Astrocyte of the spinal cord (primary cell): ENCODE data around the gene SLC2A14.
"Not testable (repeated sequence)": the region's sequence is repeated elsewhere in the genome, so short reads cannot be mapped to it uniquely, and the experiment has no call there.

ENCODE experiments used
- DNase-seq: peaks from one replicate; pipeline ENCODE4 v3.0.0; 2011; ENCODE audit warnings: low read depth, low spot score
- H3K4me3 ChIP-seq: 2 replicates; pipeline ENCODE4 v1.5.1; 2011; ENCODE audit warnings: low read depth, mild to moderate bottlenecking, low read length, moderate library complexity
- in situ Hi-C: cut with HindIII; loops from 2 replicates; pipeline ENCODE4 v1.10.0; 2017; ENCODE audit warnings: low sequenced_read_pairs
- TF ChIP-seq, protein P1 (sequence below): IDR thresholded peaks from 2 replicates; pipeline ENCODE4 v1.5.1; 2012; ENCODE audit warnings: low read depth, mild to moderate bottlenecking, low read length, inconsistent platforms

The SLC2A14 gene

DNA sequence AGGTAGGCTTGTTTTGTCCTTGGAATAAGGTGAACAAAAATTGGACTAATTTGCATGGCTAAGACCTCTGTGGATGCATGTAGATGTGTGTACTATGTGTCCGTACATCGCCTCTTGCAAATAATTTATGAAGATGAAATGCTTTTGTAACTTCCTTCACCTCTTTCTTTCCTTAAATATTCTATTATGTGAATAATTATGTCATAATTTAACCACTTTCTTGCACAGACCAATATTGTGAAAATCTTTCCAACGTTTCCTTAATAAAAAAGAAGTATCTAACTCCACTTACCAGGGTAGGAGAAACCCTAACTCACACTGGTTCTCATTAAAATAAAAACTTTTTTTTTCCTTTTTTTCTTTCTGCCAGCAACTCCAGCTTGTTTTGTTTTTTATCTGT, 79.5 kb downstream of the SLC2A14 start:
- no peak for DNase-seq

DNA sequence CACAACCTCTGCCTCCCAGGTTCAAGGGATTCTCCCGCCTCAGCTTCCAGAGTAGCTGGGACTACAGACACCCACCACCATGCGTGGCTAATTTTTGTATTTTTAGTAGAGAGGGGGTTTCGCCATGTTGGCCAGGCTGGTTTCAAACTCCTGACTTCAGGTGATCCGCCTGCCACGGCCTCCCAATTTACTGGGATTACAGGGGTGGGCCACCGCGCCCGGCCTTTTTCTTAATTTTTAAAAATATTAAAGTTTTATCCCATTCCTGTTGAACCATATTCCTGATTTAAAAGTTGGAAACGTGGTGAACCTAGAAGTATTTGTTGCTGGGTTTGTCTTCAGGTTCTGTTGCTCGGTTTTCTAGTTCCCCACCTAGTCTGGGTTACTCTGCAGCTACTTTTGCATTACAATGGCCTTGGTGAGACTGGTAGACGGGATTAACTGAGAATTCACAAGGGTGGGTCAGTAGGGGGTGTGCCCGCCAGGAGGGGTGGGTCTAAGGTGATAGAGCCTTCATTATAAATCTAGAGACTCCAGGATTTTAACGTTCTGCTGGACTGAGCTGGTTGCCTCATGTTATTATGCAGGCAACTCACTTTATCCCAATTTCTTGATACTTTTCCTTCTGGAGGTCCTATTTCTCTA, 83.7 kb downstream of the SLC2A14 start, which contains the start of gene NANOG:
Gene NANOG, plus strand, starts transcription at position 519 of the 645 bp plus-strand sequence. CDS start 213 bp downstream, outside the sequence.
- in situ Hi-C loops, DNase-seq: not testable (repeated sequence)

More for the DNA sequence above, 79.5 kb downstream of the SLC2A14 start:
- in situ Hi-C loops: no loop called here
- H3K4me3 ChIP-seq: no peak overlapping the region
- TF ChIP-seq, protein P1, sequence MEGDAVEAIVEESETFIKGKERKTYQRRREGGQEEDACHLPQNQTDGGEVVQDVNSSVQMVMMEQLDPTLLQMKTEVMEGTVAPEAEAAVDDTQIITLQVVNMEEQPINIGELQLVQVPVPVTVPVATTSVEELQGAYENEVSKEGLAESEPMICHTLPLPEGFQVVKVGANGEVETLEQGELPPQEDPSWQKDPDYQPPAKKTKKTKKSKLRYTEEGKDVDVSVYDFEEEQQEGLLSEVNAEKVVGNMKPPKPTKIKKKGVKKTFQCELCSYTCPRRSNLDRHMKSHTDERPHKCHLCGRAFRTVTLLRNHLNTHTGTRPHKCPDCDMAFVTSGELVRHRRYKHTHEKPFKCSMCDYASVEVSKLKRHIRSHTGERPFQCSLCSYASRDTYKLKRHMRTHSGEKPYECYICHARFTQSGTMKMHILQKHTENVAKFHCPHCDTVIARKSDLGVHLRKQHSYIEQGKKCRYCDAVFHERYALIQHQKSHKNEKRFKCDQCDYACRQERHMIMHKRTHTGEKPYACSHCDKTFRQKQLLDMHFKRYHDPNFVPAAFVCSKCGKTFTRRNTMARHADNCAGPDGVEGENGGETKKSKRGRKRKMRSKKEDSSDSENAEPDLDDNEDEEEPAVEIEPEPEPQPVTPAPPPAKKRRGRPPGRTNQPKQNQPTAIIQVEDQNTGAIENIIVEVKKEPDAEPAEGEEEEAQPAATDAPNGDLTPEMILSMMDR: no peak

DNA sequence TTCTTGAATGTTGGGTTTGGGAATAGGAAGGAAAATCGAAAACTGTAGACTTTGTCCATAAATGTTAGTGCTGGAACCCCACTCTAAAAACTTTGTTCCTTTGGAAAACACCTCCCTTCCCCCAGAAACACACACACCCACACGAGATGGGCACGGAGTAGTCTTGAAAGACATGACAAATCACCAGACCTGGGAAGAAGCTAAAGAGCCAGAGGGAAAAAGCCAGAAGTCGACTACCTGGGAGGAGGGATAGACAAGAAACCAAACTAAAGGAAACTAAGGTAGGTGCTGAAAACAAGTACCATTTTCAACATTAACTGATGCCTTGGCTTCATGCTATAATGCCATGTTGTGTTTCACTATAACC, 84.4 kb downstream of the SLC2A14 start:
- TF ChIP-seq, protein P1: no peak
- in situ Hi-C loops: no loop called here
- DNase-seq: no peak
- no peak overlapping the region for H3K4me3 ChIP-seq

More for the DNA sequence above, 83.7 kb downstream of the SLC2A14 start, which contains the start of gene NANOG:
- not testable (repeated sequence) for H3K4me3 ChIP-seq

DNA sequence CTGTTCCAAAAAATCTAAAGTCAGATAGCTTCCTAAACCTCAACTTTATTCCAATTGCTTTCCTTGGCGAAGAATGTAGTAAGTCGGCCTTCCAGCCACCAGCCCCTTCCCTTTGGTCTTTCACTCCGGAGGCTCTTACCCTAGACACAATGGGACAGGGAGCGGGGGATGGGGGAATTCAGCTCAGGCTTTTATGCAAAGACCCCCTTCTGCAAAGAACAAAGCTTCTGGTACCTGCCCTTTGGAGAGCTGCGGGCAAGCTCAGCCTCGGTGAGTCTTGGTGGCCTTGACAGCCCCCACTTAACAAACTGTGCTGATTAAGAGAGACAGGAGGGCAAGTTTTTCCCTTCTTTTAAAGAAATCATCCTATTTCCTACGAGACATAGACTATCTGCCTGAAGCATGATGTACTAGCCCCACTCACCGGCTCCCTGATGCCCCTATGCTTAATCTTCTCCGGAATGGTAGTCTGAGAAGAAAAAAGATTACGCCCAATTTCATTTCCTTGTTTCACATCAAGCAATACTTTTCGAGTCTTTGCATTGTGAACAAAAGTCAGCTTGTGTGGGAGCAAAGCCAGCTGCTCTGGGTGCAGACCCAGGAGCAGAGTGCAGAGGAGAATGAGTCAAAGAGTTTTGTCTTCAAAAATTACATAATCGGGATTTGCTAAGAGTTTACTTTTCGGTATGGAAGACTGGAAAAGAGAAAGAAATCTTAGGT, 85.0 kb downstream of the SLC2A14 start:
- TF ChIP-seq, protein P1: no peak
- H3K4me3 ChIP-seq: no peak overlapping the region
- in situ Hi-C loops: no loop called here
- no peak for DNase-seq

DNA sequence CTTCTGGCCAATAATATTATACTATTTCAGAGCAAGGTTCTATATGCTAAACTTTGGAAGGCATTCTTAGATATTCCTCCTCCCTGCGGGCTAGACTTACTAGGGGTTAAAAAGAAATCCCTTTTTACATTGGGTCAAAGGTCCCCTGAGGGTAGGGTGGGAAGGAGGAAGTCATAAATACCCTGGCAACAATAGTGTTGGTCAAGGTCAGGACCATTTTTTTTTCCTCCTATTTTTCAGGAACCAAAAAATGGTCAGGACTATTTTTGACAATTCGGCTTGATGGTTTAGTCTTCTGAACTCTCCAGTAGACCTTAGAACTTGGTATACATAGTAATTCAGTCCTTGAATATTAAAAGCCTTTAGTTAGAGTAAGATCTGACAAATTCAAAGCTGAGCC, 88.0 kb downstream of the SLC2A14 start:
- TF ChIP-seq, protein P1: no peak
- H3K4me3 ChIP-seq: no peak overlapping the region
- no peak for DNase-seq
- in situ Hi-C loops: no loop called here

DNA sequence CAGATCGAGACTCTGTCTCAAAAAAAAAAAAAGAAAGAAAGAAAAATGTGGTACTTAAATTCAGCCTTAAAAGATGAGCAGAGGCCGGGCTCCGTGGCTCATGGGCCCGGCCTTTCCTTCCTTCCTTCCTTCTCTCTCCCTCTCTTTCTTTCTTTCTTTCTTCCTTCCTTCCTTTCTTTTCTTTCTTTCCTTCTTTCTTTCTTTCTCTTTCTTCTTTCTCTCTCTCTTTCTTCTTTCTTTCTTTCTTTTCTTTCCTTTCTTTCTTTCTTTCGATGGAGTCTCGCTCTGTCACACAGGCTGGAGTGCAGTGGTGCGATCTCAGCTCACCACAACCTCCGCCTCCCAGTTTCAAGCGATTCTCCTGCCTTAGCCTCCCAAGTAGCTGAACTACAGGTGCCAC, 89.3 kb downstream of the SLC2A14 start:
- in situ Hi-C loops, H3K4me3 ChIP-seq, DNase-seq: not testable (repeated sequence)

DNA sequence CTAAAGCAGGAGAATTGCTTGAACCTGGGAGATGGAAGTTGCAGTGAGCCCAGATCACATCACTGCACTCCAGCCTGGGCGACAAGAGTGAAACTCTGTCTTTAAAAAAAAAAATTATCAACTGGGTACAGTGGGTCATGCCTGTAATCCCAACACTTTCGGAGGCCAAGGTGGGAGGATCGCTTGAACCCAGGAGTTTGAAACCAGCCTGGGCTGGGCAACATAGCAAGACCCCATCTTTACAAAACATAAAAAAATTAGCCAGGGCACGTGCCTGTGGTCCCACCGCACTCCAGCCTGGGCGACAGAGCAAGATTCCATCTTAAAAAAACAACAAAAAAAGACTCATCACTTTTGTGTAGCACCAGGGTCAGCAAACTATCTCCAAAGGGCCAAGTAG, 90.7 kb downstream of the SLC2A14 start:
- no peak for DNase-seq
- no peak overlapping the region for H3K4me3 ChIP-seq
- in situ Hi-C loops: no loop called here
- TF ChIP-seq, protein P1: no peak
